Lower lobe of right lung (tissue), 2 donors: ENCODE results near the gene CTSH. TPM values are rescaled to one million over a fixed set of nuclear protein-coding genes. Genes with fewer than 3 reads are reported as not detected.

ENCODE experiments used
- ATAC-seq, 2 donors: fragments of 200-7000 bp; cut with Tn5 transposase; one replicate each; pipeline ENCODE4 v1.9.1; 2020 to 2022; ENCODE audit warnings: mild to moderate bottlenecking in 2 of 2, moderate library complexity in 2 of 2
- DNase-seq: peaks from one replicate; pipeline ENCODE4 v3.0.0-alpha.2; 2020
- H3K27ac ChIP-seq: fragments of 200-600 bp; one replicate; pipeline ENCODE4 v1.8.0; 2022
- H3K27me3 ChIP-seq: fragments of 200-600 bp; one replicate; pipeline ENCODE4 v1.8.0; 2022; ENCODE audit warnings: low read depth
- H3K36me3 ChIP-seq: fragments of 200-600 bp; one replicate; pipeline ENCODE4 v1.8.0; 2022; ENCODE audit warnings: mild to moderate bottlenecking
- H3K4me1 ChIP-seq: fragments of 200-600 bp; one replicate; pipeline ENCODE4 v1.8.0; 2022
- H3K4me3 ChIP-seq: fragments of 200-600 bp; one replicate; pipeline ENCODE4 v1.8.0; 2022; ENCODE audit warnings: mild to moderate bottlenecking
- H3K9me3 ChIP-seq: fragments of 200-600 bp; one replicate; pipeline ENCODE4 v1.8.0; 2022
- CTCF ChIP-seq: fragments of 200-600 bp; IDR thresholded peaks from one replicate; pipeline ENCODE4 v1.8.0; 2022; ENCODE audit warnings: antibody characterized with exemption, mild to moderate bottlenecking
- intact Hi-C: fragments of 100-400 bp; cut with DNase I; formaldehyde crosslinking; loops from one replicate; pipeline ENCODE4 v1.11.0; 2022
- total RNA-seq: library from RNA; stranded (reverse); fragmentation: NEBNext Ultra II Directional; extraction: Animal tissue kit (Norgen Biotek cat#: 25700); gene quantifications from one replicate; pipeline ENCODE4 v1.2.1, GENCODE V29; 2021
- donor health status: DM: no; HTN: yes; CAD: no; lungs with severe emphysema.

The CTSH gene
- total RNA-seq, 1 donor from 2014 or later: 724 TPM

DNA sequence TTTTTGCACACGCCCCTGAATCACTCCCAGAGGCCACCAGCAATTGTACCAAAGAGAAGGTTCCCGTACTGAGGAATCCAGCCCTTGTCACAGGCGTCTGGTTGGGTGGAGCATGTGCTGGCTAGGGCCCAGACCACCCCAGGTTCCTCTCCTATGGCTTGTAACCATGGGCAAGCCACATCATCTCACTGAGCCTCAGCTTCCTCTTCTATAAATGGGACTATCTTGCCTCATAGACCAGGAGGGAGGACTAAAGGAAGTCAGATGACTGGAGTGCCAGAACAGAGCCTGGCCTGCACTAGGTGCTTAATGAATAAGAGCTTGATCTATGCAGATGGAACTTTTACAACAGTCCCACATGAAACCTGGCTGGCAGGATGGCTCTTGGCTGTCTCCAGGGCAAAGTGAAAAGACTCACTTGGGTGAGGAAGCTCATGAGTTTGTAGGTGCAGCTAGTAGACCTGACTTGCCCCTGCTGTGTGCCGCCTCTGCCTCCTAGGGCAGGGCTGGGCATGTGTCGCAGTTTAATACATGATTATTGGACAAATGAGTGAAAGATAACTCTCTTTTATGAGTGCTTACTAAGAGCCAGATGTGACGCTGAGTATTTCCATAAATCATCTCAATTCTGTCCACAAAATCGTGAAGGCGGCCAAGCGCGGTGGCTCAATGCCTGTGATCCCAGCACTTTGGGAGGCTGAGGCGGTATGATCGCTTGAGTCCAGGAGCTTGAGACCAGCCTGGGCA lies 29.3 kb downstream of the CTSH start:
- DNase-seq: peak; percentile 83
- Histone ChIP-seq H3K4me1 (peaks cover 49% of the 10 kb centered on the region), H3K27ac (peak overlapping the region; percentile 56), H3K36me3 (peaks cover 67% of the 10 kb centered on the region), H3K9me3 (no peaks in the 10 kb centered on the region), H3K27me3 (no peaks in the 10 kb centered on the region), H3K4me3 (no peak overlapping the region)
- peak; percentile 68 to 89 for ATAC-seq
- intact Hi-C loops: no loop called here
- no peak for TF ChIP-seq CTCF

DNA sequence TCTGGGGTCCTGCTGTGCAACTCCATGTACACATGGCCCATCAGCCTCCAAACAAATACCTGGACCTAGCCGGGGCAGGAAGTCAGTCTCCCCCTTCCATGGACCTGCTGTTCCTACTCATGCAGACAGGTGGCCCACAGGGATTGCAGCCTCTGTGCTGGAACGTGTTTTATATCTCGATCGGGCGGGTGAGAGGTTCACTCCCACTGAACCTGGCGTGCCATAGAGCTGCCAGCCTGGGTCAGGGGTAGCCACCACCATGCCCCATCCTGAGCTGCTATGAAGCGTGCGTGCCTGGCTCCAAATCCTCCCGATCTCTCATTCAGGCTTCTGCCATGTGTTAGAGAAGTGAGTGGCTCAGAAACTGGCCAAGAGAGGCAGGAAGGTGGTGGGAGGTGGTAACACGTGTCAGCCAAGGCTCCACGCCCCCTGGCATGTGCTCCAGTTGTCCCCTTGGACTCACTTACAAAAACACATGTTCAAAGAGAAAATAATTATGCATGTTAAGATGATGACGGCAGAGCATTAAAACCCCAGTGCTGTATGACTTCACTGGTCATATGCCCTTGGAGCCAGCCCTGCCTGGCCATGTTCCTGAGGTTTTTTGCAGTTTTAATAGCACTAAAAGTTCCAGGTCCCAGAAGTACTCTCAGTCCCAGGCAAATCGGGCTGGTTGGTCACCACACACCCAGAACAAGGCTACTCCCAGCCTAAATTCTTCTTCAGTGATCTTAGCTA lies 30.6 kb downstream of the CTSH start:
- H3K4me1 ChIP-seq: peaks cover 49% of the 10 kb centered on the region
- peaks cover 69% of the 10 kb centered on the region for H3K36me3 ChIP-seq
- peak overlapping the region; percentile 56 for H3K27ac ChIP-seq
- no peaks in the 10 kb centered on the region for H3K27me3 ChIP-seq
- intact Hi-C loops: no loop called here
- no peak overlapping the region for H3K4me3 ChIP-seq
- TF ChIP-seq CTCF: peak; percentile 47
- no peaks in the 10 kb centered on the region for H3K9me3 ChIP-seq
- peak; percentile 23 to 37 for ATAC-seq
- DNase-seq: no peak

DNA sequence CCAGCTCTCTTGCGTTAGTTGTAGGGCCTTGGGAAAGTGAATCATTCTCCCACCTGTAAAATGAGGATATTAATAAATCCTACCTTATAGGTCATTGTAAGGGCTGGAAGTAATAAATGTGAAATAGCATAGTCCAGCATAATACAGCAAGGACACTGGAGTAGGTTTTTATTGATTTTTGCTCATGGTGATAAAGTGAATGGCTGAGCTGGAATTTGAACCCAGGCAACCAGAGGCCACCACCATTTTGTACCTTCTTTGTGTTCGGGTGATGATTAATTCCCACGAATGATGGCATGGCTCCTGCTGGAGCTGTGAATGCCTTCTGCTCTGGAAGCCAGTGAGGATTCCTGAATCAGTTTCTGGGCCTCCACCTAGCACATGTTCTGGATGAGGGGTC lies 31.8 kb downstream of the CTSH start:
- DNase-seq (no peak), ATAC-seq (no peak)
- no peaks in the 10 kb centered on the region for H3K27me3 ChIP-seq
- peaks cover 49% of the 10 kb centered on the region for H3K4me1 ChIP-seq
- no peaks in the 10 kb centered on the region for H3K9me3 ChIP-seq
- intact Hi-C loops: no loop called here
- H3K36me3 ChIP-seq: peaks cover 71% of the 10 kb centered on the region
- H3K27ac ChIP-seq: no peak overlapping the region
- H3K4me3 ChIP-seq: no peak overlapping the region
- TF ChIP-seq CTCF: no peak

DNA sequence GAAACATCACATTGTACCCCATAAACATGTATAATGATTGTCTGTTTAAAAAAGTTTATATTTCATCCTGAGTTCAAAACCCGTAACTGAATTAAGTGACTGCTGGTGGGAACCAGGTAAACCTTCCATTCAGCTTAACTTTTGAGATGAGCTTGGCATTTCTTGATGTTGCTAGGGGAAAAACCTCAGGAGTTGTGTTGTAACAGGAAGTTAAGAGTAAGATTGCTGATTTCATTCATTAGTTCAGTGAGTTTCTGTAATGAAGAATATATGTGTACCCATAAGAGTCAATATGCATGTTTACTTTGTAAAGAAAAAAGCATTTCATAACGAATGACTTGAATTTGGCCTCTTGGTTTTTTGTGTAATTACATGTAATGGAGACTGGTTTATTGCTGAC lies 32.5 kb downstream of the CTSH start:
- Histone ChIP-seq H3K27me3 (no peaks in the 10 kb centered on the region), H3K36me3 (peaks cover 77% of the 10 kb centered on the region)

GRCh38 chr15:78910271-78910670 lies 34.6 kb downstream of the CTSH start:
- H3K27ac ChIP-seq: no peak overlapping the region
- no peak for ATAC-seq
- H3K9me3 ChIP-seq: no peaks in the 10 kb centered on the region

More for the DNA sequence above, 32.5 kb downstream of the CTSH start:
- no peak for TF ChIP-seq CTCF
- Histone ChIP-seq H3K4me3 (no peak overlapping the region), H3K27ac (no peak overlapping the region), H3K9me3 (no peaks in the 10 kb centered on the region), H3K4me1 (peaks cover 43% of the 10 kb centered on the region)
- DNase-seq: no peak
- ATAC-seq: no peak
- intact Hi-C loops: no loop called here

More at GRCh38 chr15:78910271-78910670, 34.6 kb downstream of the CTSH start:
- Histone ChIP-seq H3K4me1 (peaks cover 37% of the 10 kb centered on the region), H3K4me3 (no peak overlapping the region), H3K36me3 (peaks cover 97% of the 10 kb centered on the region), H3K27me3 (no peaks in the 10 kb centered on the region)
- DNase-seq: no peak
- intact Hi-C loops: no loop called here
- no peak for TF ChIP-seq CTCF
